Right kidney (tissue), 1 donor: ENCODE measurements around the gene WWC1.

Experiments
- DNase-seq: peaks from one replicate; pipeline ENCODE4 v3.0.0-alpha.2; 2016

Gene WWC1

GRCh38 chr5:168443533-168443932 lies 152.1 kb downstream of the WWC1 start:
- no peak for DNase-seq

DNA sequence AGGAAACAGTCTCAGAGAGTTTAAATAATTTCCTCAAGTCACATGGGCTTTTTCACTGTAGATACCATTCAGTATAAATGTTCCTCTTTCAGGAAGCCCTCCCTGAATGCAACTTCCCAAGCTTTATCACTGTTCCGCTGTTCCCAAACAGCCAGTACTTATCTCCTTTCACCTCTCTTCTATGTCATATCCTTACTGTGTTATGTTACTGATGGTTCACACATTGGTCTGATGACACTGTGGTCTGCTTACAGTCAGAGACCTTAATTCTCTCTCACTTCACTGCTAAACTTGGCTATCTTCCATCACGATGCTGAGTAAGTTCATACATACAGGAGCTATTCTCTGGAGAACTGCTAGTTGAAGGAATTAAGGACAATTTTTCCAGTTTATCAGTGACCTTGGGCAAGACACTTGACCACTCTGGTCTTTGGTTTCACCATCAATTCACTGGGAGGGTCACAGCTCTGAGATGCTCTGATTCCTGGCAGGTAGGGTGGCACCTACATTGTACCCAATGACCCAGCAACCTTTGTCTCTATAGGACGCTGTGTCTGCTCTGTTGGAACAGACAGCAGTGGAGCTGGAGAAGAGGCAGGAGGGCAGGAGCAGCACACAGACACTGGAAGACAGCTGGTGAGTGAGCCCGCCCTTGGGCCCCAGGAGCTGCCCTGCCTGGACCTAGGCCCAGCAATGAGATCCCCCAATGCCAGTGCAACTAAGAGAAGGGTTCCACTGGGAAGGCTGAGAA lies 152.7 kb downstream of the WWC1 start:
- DNase-seq: no peak

- no peak for DNase-seq
Measured at GRCh38 chr5:168446983-168447619, 155.7 kb downstream of the WWC1 start.

DNA sequence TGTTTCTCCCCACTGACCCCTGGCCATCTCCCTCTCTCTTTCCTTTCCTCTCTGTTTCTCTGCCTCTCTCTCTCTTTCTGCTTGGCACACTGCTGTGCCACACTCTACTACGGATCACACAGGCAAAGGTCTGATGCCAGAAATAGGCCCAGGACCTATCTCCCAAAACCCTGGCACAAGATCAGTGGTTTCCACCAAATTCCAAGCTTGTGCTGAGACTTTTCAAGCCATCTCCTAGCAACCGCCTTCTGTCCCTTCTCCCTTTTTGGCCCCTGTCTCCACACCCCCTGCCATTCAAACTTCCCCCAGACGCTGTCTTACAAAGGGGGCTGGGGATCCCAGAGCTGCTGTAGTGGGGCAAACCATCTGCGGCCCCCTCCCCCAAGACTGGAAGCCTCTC lies 156.4 kb downstream of the WWC1 start:
- DNase-seq: no peak

GRCh38 chr5:168449166-168449565 lies 157.7 kb downstream of the WWC1 start:
- no peak for DNase-seq

- no peak for DNase-seq
Measured at GRCh38 chr5:168451565-168451964, 160.1 kb downstream of the WWC1 start.

DNA sequence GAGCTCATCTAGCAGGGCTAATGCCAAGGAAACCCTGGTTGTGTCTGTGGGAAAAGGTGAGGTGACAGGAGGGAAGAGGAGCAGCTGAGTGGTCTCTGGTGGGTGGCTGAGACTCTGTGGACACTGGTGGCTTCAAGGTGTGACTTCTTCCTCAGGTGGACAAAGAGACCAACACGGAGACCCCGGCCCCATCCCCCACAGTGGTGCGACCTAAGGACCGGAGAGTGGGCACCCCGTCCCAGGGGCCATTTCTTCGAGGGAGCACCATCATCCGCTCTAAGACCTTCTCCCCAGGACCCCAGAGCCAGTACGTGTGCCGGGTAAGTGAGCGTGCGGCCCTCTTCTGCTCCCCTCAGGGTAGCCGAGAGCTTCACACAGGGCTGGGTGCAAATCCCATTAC lies 163.8 kb downstream of the WWC1 start:
- no peak for DNase-seq

GRCh38 chr5:168457542-168457941 lies 166.1 kb downstream of the WWC1 start:
- DNase-seq: no peak

GRCh38 chr5:168460606-168461005 lies 169.2 kb downstream of the WWC1 start:
- no peak for DNase-seq

DNA sequence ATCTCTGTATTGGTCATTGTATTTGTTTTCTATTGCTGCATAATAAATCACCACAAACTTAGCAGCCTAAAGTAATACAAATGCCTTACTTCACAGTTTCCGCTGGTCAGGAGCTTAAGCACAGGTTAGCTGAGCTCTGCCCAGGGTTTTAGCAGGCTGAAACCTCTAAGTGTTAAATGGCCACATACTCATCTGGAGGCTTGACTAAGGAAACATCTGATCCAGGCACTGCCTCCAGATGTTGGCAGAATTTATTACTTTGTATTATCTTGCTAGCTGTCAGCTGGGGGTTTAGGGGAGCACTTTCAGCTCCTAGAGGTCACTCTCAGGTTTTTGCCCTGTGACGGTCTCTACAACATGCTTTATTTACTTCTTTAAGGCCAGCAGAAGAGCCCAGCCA lies 171.6 kb downstream of the WWC1 start:
- DNase-seq: no peak

- no peak for DNase-seq
Measured at GRCh38 chr5:168464214-168464613, 172.8 kb downstream of the WWC1 start.

DNA sequence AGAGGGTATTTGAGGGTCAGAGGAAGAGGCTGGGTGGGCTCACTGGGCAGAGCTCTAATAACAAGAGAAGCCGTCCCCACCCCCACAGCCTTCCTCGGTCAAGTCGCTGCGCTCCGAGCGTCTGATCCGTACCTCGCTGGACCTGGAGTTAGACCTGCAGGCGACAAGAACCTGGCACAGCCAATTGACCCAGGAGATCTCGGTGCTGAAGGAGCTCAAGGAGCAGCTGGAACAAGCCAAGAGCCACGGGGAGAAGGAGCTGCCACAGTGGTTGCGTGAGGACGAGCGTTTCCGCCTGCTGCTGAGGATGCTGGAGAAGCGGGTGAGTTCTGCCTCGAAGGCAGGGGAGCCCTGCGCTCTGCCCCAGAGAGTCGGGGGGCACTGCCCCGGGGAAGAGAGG lies 173.2 kb downstream of the WWC1 start:
- no peak for DNase-seq

GRCh38 chr5:168467755-168468330 lies 176.4 kb downstream of the WWC1 start:
- no peak for DNase-seq

DNA sequence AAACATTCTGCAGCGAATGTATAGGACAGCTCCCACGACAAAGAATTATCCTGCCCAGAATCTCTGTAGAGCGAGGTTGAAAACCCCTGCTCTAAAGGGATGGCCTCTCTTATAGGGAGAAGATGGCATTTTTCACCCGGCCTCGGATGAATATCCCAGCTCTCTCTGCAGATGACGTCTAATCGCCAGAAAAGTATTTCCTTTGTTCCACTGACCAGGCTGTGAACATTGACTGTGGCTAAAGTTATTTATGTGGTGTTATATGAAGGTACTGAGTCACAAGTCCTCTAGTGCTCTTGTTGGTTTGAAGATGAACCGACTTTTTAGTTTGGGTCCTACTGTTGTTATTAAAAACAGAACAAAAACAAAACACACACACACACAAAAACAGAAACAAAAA lies 177.4 kb downstream of the WWC1 start:
- no peak for DNase-seq

DNA sequence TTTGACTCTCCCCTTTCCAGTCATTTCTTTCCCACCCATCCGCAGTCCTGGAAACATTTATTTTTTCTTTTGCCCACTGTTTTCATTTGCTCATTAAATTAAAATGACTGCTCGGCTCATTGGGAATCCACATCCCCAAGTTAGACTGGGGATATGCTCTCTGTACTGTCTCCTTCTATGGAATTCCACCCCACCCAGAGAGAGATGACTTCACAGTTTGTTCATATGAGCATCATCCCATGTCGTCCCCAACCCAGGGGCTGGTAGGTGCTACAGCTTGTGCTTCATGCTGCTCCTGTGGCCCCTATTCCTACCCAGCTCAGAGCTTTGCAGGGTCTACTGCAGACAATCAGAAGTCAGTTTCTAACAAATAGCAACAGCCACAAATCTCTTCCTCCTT lies 178.4 kb downstream of the WWC1 start:
- DNase-seq: no peak

DNA sequence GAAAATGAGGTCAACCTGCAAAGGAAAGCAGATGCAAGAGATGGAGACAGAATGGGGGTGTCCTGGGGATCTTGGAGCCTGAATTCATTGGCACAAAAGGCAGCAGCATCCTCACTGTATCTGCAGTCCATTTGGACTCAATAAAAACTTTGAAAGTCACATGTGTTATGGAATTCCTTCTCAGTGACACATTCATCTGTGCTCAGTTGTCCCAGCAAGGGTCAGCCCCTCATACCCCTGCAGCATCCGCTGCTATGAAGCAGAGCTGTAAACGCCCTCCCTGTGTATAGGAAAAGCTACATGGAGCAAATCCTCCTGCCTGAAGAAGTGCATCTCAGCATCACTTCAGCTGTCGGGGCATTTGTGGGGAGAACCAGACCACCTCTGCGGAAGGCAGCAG lies 180.3 kb downstream of the WWC1 start:
- DNase-seq: no peak

GRCh38 chr5:168472329-168472728 lies 180.9 kb downstream of the WWC1 start:
- DNase-seq: no peak

DNA sequence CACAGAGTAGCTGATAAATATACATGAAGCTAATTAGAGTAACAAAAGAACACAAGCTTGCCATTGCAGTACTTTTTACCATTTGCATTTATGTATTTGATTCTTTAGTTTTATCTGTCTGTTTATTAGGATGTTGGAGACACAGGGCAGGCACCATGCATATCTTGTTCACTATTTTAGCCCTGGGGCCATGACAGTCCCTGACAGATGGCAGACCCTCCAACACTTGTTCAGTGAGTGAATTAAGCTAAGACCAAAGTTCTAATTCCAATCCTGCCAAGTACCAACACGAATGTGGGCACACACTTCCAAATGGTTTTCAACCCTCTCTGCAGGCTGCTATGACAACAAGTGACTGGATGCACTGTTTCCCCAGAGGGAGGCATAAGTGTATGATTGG lies 182.9 kb downstream of the WWC1 start:
- no peak for DNase-seq

DNA sequence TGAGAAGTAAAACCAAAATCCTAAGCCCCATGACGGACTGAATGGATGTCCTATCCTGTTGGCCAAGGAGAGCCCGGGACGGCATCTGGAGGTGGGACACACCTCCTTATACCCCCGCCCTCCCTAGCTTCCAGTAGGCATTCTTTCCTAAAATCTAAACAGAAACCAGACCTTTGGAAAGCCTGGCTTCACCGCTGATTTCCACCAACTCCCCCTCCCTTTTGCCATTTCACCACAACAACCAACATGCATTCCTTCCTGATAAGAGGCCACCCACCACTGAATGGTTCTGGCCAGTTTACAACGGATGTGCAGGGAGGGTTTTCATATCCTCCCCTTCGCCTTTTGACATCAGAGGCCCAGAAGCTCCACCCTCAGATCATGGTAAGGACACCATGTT lies 185.6 kb downstream of the WWC1 start:
- DNase-seq: no peak

GRCh38 chr5:168479166-168479565 lies 187.7 kb downstream of the WWC1 start:
- DNase-seq: no peak

GRCh38 chr5:168480601-168481000 lies 189.2 kb downstream of the WWC1 start:
- no peak for DNase-seq

DNA sequence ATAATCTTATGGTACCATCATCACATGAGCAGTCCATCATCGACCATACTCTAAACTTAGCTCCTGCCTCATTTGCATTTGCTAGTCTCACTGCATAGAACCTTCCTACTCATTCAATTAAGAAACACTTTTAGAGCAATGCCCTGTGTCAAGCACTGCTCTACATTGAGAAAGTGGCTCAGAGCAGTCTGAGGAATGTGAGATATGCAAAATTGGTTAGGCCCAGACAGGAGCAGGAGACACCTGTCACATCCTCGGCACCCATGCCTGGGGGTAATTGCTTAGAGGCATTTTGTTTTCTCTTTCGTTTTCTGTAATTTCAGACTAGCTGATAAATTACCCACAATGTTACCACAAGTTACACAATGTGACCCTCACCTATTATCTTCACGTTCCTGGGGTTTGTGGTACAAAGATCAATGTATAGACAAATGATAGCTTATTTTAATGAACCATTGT lies 189.9 kb downstream of the WWC1 start:
- no peak for DNase-seq

- DNase-seq: no peak
Measured at GRCh38 chr5:168482361-168482760, 190.9 kb downstream of the WWC1 start.
